Fibroblast of villous mesenchyme (primary cell): ENCODE measurements around the gene CHD9NB. TPM values are rescaled to one million over a fixed set of nuclear protein-coding genes. Genes with fewer than 3 reads are reported as not detected.
A peak's percentile ranks its signal among the peaks of the same experiment; 100 is the strongest.
"Not testable (repeated sequence)": the region's sequence is repeated elsewhere in the genome, so short reads cannot be mapped to it uniquely, and the experiment has no call there.

ENCODE experiments used
- DNase-seq: peaks from one replicate; pipeline ENCODE4 v3.0.0-alpha.2; 2010; ENCODE audit warnings: low read depth
- H3K4me3 ChIP-seq: 2 replicates; pipeline ENCODE4 v1.5.1; 2011; ENCODE audit warnings: low read depth, mild to moderate bottlenecking, low read length
- total RNA-seq: library from RNA; depleted of rRNA; stranded (reverse); fragments of >200 nt; gene quantifications from 2 replicates; pipeline ENCODE4 v1.2.3, GENCODE V29; 2012
- TF ChIP-seq, protein P1 (sequence below): IDR thresholded peaks from 2 replicates; pipeline ENCODE4 v1.5.1; 2012; ENCODE audit warnings: low read depth, mild to moderate bottlenecking, low read length; ENCODE audit not compliant: insufficient read depth

CHD9NB gene
- total RNA-seq, 1 donor, result 2.6 TPM

DNA sequence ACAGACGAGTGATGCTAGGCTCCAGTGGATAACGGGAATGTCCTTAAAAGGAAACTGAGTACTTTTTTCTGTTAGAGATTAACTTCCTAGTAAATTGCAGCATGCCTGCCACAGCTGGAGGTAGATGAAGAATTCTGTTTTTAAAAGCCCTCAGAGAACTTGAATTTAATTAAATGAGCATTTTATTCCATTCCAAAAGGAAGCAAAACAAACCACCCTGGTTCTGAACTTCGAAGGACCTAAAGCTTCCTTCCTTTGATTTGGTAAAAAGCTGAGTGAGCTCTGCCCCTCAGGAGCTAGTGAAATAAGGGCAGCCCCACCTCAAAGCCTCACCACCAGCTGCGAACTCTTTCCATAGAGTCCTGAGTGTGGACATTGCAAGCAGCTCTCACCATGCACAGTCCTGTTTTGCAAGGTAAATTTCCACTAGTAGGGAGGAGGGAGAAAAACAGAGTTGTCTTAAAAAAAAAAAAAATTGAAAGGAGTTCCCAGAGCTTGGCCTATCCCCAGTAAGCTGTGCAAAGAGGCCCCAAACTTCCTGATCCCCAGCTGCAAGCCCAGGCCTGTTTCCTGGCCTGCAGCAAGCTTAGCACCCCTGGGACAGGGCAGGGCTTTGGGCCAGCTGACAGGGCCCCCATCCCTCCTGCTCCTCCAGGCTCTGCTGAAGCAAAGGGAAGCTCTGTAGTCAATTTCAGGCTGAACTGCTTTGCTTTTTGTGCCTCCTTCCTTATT lies 11.2 kb downstream of the CHD9NB start:
- H3K4me3 ChIP-seq, result no peak overlapping the region
- TF ChIP-seq, protein P1, sequence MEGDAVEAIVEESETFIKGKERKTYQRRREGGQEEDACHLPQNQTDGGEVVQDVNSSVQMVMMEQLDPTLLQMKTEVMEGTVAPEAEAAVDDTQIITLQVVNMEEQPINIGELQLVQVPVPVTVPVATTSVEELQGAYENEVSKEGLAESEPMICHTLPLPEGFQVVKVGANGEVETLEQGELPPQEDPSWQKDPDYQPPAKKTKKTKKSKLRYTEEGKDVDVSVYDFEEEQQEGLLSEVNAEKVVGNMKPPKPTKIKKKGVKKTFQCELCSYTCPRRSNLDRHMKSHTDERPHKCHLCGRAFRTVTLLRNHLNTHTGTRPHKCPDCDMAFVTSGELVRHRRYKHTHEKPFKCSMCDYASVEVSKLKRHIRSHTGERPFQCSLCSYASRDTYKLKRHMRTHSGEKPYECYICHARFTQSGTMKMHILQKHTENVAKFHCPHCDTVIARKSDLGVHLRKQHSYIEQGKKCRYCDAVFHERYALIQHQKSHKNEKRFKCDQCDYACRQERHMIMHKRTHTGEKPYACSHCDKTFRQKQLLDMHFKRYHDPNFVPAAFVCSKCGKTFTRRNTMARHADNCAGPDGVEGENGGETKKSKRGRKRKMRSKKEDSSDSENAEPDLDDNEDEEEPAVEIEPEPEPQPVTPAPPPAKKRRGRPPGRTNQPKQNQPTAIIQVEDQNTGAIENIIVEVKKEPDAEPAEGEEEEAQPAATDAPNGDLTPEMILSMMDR, result no peak
- DNase-seq, result peak; percentile 73

DNA sequence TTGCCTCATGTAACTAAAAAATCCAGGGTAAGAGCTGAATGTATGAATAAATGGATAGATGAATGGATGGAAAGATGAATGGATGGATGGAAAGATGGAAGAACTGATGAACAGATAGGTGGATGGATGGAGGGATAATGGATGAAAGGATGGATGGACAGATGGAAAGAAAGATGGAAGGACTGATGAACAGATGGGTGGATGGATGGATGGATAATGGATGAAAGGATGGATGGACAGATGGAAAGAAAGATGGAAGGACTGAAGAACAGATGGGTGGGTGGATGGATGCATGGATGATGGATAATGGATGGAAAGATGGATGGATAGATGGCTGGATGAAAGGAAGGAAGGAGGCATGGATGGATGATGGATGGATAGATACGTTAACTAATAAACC lies 11.9 kb downstream of the CHD9NB start:
- no peak for DNase-seq
- no peak overlapping the region for H3K4me3 ChIP-seq
- TF ChIP-seq, protein P1, result no peak

DNA sequence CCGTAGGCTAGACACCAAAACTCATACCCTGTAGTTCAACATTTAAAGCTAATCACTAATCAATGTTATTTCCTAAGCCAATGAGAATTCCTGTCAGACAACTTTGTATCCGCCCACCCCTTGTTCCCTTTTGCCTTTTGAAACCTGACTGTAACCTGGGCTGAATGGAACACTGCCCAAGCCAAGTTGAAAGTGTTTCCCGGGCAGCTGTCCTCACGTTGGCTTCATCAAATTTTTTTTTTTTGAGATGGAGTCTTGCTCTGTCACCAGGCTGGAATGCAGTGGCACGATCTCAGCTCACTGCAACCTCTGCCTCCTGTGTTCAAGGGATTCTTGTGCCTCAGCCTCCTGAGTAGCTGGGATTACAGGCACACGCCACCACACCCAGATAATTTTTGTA lies 16.0 kb downstream of the CHD9NB start:
- not testable (repeated sequence) for H3K4me3 ChIP-seq, DNase-seq

DNA sequence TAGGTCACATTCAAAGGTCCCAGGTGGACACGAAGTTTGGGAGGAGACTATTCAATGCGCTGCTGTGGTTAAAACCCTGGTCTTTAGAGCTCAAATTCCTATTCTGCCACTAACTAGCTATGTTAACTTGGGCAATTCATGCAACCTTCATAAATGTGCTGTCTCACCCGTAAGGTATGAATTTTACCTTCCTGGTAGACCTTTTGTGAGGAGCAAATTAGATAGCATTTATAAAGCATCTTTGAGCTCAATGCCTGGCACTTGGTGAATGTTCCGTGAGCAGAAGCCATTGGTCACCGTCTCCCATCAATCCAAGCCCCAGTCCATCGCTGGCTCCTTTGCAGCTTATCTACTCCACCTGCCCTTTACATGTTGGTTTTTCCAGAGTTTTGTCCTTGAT lies 16.6 kb downstream of the CHD9NB start:
- no peak for DNase-seq
- no peak overlapping the region for H3K4me3 ChIP-seq
- TF ChIP-seq, protein P1, result no peak

DNA sequence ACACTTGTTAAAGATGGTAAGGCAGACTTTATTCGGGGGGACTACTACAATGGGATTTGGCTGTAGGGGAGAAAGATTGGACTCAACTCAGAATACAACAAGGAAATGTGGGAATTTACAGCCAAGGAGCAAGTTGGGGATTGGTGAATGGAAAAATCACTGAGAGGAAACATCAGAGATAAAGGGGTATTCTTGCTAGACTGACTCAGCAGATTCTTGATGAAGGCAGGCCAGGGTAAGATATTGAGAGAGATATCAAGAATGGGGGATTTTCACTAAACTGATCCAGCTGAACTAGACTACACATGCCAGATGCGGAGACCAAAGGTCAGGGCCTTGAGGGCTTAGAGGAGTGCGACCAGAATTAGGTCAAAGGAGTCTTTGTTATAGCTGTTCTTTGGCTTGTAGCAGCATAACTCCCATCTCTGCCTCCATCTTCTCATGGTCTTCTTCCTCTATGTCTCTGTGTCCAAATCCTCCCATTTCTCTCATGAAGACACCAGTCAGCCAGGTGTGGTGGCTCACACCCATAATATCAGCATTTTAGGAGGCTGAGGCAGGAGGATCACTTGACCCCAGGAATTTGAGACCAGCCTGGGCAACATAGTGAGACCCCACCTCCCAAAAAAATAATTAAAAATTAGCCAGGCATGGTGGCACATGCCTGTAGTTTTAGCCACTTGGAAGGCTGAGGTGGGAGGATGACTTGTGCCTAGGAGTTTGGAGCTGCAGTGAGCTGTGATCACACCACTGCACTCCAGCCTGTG lies 17.3 kb downstream of the CHD9NB start:
- TF ChIP-seq, protein P1, result no peak
- no peak overlapping the region for H3K4me3 ChIP-seq
- no peak for DNase-seq

DNA sequence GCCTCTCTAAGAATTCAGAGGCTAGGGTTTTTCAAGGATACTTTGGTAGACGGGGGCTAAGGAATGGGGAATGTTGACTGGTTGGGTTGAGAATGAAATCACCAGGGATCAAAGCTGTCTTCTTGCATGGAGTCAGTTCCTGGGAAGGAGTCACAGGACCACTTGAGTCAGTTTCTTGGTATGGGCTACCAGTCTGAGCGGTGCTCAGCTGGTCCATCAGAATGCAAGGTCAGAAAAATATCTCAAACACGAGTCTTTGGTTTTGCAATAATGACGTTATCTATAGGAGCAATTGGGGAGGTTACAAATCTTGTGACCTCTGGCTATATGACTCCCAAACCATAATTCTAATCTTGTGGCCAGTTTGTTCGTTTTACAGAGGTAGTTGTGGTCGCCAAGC lies 18.4 kb downstream of the CHD9NB start:
- DNase-seq, result peak; percentile 66
- TF ChIP-seq, protein P1, result no peak
- no peak overlapping the region for H3K4me3 ChIP-seq

DNA sequence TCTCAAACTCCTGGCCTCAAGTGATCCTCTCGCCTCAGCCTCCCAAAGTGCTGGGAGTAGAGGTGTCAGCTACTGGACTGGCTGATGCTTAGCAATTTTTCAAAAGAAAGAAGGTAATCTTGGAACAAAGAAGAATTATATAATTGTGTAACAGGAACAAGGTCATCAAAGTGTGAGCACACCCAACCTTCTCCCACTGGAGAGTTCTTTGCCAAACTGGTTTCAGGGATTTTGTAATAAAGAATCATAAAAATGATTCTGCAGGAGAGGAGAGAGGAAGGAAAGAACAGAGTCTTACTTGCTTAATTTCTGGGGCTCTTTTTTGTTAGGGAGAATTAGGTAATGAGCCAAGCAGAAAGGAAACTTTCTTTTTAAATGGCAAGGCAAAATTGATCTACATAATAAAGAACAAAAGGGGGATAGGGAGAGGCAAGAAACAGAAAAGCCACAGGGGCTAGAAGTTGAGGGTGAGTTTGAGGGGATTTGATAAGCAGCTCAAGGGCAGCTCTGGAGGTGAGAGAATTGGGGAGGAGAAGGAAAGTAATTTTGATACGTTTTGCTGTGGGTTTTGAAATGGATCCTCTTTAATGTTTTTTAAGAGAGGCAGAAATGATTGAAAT lies 21.3 kb downstream of the CHD9NB start:
- DNase-seq, result no peak
- TF ChIP-seq, protein P1, result no peak
- no peak overlapping the region for H3K4me3 ChIP-seq
